A172 (cell line): ENCODE measurements around the gene PRKCA. TPM values are rescaled to one million over a fixed set of nuclear protein-coding genes. Genes with fewer than 3 reads are reported as not detected.

ENCODE experiments used
- DNase-seq: peaks from one replicate; pipeline ENCODE4 v3.0.0-alpha.2; 2015; ENCODE audit warnings: low spot score
- total RNA-seq: library from RNA; depleted of rRNA; stranded (reverse); fragments of >200 nt; shearing (Covaris generic); gene quantifications from 2 replicates; pipeline ENCODE4 v1.2.3, GENCODE V29; 2014

PRKCA gene
- total RNA-seq, 1 experiment from 2014 or later: 21.6 TPM

DNA sequence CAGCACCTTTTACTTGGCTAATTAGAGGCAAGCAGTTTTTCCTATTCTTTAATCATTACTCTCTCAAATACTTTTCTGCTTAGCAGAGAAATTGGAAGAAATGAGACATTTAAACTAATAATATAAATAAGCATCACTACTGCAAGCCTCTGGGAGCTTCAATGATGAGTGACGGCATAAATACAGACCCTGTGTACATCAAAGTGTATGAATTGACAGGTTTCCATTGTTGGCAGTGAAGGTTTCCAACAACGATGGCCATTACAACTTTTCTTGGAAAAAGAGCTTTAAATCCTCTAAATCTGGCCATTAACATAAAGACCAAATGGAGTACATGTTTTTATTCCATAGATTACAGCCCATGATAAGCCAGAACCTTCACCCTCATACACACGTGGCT is 493.1 kb downstream of the PRKCA start:
- DNase-seq: no peak

DNA sequence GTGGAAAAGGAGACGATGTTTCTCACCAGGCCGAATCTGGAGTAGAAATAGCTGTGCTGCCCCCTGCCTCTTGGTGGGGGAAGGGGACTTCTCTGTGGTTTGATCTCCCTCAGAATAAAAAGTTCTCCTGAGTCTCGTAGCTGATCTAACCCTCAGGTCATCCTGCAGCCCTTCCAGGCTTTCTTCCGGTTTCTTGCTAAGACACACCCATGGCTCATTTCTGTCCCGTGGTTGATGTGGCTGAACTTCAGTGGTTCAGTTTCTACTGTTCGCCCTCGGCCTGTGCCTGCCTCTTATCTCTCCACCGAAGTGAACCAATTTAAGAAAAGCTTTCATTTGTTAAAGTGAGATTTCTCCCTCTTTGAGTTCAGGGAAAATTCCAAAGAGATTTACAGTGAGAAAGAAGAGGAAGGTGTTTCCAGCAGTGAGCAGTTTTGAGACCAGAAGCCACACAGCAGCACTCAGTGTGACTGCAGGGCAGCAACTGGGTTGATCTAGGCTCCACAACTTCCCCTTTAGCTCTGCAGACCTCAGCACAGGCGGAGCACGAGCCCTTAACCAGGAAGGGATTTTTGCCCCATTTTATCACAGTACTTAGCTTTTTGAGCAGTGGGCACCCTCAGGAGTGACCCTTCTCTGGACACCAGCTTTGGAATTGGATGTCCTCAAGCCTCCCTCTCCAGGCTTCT is 497.6 kb downstream of the PRKCA start:
- DNase-seq: no peak

DNA sequence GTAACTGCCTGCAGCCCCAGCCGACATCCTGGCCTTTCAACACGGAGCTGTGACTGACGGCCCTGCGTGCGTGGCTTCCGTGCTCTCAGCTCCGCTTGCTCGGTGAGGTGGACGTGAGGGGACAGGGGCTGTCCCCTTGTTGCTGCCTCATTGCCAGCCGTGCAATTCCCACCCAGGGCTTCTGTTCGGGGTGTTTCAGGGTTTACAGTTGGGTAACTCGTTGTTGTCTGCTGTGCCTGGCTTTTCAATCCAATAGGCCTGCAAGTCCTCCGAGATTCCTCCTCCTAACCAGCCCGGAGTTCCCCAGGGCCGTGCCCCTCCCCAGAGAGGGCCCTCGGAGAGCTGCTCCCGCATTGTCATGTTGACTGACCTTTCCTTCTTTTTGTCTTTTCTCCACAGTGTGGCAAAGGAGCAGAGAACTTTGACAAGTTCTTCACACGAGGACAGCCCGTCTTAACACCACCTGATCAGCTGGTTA is 501.1 kb downstream of the PRKCA start:
- no peak for DNase-seq

DNA sequence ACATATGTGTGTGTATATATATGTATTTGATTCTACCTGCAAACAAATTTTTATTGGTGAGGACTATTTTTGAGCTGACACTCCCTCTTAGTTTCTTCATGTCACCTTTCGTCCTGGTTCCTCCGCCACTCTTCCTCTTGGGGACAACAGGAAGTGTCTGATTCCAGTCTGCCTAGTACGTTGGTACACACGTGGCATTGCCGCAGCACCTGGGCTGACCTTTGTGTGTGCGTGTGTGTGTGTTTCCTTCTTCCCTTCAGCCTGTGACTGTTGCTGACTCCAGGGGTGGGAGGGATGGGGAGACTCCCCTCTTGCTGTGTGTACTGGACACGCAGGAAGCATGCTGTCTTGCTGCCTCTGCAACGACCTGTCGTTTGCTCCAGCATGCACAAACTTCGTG is 503.2 kb downstream of the PRKCA start:
- no peak for DNase-seq

DNA sequence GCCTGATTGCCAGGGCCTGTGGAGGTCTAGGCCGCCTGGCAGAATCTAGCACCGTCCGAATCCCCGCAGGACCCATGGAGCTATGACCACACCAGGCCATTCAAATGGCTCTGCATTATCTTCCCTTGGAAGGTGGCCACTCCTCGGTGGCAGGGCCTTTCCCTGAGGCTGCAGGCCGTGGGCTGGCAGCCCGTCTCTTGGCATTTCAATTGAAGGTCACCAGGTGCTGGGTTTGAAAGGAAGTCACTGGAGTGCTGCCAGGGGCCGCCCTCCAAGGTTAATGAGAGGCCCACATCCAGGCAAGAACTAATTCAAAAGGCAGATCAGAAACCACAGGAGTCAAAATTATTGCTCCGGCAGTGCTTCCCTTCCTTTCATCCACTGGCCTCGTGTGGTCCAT is 504.8 kb downstream of the PRKCA start:
- no peak for DNase-seq

DNA sequence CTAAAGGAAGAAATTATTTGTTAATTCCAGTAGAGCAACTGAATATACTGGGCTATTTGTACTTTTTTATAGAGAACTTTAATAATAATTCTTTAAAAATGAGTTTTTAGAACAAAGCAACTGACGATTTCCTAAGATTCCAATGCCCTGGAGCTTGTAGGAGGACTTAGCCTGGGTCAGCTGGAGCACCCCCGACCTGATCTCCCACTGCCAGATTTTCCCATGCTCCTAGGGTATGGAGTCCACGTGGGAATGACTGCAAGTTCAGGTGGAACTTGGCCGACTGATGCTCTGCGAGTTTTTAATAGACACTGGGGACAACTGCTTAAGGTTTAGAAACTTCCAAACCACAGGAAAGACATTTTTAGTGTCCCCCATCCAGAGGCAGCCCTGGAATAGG is 507.0 kb downstream of the PRKCA start:
- no peak for DNase-seq

DNA sequence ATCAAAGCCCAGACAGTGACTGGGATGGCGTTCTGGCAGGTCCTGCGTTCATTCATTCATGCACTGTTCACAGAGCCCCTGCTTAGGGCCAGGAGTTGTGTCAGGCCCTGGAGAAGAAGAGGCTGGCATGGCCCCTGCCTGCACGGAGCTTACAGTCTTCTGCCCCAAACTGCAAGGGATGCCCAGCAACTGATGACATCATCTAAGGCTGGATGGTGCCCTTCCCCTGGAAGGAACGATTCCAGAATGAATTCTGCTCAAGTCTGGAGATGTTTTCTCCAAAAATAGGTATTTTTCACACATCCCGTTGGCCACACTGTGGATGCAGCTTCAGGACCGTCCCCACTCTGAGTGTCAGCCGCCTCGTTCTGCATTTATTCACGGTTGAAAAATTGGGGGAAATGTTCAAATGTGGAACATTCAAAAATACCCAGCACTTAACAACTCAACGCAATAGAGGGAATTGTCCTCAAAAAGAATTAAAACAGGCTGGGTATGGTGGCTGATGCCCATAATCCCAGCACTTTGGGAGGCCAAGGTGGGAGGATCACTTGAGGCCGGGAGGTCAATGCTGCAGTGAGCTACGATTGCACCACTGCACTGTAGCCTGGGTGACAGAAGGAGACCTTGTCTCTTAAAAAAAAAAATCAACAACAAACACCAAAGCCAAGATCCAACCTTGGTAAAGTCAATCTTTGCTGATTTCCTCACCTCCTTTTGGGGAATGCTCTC is 508.7 kb downstream of the PRKCA start:
- no peak for DNase-seq

DNA sequence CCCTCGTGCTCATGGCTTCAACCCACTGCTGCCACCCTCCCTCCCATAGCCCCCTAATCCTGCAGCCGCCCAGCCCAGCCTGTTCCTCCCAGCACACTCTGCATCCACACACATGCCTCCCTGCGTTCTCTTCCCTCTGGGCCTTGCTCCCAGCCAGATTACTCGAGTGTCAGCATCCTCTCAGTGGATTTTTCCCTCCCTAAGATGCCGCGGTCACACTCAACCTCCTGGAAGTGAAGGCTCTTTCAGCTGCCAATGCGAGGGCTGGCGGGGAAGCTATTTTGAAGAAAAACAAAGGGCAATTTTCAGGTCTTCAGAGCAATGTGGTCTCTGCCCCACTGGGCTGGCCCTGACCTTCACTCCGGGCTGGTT is 509.3 kb downstream of the PRKCA start:
- no peak for DNase-seq

DNA sequence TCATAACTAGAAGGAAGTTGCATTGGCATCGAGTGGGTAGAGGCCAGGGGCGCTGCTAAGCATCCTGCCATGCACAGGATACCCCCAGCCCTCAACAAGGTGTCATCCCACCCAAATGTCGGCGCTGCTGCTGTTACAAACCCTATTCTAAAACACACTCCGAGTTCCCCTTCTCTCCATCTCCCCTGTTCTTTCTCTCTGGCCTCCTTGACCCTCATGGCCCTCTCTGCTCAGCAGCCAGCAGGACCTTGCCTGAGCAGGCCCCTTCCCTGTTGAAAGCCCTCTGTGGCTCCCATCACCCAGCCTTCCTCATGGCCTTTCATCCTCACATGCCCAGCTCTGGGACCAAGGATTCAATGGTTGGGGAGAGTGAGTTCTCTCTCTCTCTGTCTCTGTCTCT is 510.2 kb downstream of the PRKCA start:
- DNase-seq: no peak

DNA sequence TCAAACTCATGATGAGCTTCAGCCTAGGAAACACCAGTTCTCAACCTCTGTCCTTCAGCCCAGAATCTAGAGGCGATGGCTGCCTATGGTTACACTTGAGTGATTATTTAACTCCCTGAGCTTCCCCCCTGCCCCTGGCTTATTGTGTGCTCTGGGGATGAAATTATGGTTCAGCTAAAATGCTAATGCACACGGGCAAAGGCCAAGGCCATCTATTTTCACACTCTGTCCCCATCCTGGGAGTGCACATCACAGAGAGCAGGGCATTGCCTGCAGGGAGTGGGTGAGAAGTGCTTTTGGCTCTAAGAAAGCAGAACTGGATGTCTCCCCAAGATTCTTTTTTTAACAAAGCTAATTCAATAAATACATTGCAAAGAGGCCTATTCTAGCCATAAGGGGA is 510.9 kb downstream of the PRKCA start:
- DNase-seq: no peak

DNA sequence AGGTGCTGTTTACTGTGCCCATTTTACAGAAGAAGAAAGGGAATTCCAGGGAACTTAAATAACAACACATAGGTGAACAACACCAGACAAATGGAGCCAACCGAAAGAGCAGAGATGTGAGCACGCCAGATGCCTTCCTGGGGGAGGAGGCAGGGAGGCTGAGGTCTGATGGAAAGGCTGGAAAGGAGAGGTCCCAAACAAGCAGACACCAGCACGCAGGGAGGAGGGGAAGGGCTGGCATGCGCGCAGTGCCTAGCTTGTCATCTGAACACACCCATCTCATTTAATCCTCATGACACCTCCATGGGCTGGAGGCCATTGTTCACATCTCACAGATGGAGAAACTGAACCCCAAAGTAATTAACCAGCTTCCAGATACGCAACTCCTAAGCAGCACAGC is 511.6 kb downstream of the PRKCA start:
- DNase-seq: no peak

DNA sequence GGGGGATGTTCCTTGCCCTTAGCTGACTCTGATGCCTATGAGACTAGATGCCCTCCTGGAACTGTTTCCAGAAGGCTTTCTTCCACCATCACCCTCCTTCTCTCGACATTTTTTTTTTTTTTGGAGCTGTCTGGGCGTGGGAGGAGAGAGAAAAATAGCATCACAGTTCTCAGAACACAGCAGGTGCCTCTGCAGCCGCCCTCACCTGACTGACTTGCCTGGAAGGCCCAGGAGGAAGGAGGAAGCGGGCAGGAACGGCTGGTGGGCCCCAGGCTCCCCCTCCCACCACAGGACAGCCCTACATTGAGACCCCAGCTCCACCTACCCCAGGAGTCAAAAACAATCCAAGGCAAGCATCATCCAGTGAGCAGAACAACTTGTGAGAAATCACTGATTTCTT is 512.2 kb downstream of the PRKCA start:
- no peak for DNase-seq

DNA sequence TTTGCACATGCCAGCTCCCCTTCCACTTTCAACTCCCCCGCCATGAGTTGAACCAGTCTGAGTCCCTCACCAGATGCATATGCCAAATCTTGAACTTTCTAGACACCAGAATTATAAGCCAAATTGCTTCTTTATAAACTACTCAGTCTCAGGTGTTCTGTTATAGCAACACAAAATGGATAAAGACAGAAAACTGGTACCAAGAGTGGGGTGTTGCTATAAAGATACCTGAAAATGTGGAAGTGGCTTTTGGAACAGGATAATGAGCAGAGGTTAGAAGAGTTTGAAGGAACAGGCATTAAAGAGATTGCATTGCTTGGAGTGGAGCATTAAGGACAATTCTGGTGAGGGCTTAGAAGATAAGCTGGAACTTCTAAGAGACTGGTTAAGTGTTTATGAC is 515.3 kb downstream of the PRKCA start:
- DNase-seq: no peak

DNA sequence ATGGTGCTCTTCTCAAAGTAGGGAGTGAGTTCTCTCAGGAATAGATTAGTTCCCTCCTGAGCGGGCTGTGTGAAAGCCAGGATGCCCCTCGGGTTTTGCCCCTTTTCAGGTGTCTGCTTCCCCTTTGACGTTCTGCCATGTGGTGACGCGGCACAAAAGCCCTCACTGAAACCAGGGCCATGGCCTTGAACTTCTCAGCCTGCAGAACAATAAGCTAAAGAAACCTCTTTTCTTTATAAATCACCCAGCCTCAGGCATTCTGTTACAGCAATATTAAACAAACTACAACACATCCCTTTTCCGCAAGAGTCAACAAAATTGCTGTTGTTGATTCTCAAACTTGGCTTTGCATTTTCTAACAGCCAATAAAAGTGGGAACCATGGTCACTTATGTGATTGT is 517.1 kb downstream of the PRKCA start:
- DNase-seq: no peak

DNA sequence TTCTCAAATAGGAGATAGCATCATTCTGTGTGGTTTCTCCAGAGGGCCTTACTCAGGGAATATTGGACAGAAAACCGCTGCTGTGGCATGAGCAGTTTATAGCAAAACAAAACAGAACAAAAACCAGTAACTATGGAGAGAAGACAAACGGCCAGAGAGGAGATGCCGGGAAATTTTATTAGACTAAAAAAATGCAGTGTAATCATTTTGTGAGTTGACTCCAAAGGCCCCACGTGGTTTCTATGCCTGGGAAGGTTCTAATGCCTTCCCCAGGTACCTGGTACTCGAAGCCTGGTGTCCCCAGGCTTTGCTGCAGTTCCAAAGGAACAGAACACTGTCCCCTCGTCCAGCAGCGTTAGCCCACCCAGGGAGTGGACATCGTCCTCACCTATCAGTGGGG is 519.6 kb downstream of the PRKCA start:
- DNase-seq: no peak

DNA sequence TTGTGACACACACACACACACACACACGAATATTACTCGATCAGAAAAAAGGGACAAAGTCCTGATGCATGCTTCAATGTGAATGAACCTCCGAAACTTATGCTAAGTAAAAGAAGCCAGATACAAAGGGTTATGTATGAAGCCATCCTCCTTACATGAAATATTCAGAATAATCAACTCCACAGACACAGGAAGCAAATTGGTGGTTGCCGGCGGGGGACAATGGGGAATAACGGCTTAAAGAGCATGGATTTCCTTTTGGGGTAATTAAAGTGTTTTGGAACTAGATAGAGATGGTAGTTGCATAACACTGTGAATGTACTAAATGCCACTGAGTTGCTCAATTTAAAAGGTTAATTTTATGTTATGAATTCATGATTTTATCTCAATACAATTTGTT is 524.4 kb downstream of the PRKCA start:
- no peak for DNase-seq

DNA sequence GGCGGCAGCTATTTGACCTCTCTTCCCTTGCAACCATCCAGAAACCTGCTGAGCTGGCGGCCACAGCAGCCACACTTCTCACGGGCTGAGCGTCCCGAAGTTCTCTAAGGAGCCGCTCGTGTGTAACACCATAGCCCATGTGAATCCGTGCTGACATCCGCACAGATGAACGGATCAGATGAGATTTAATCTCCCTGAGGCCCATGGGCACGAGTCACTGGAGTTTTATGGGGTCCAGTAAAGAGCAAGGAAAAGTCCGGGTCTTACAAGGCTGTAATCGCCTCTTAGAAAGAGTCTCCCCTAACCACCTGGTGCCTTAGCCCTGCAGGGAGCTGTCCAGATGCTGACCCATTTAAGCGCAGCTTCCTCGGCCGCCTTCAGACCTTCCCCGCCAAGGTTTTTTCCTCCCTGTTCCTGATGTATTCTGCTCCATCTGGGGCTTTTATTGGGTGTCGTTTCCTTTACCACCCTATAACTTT is 527.0 kb downstream of the PRKCA start:
- peak; percentile 55 for DNase-seq

DNA sequence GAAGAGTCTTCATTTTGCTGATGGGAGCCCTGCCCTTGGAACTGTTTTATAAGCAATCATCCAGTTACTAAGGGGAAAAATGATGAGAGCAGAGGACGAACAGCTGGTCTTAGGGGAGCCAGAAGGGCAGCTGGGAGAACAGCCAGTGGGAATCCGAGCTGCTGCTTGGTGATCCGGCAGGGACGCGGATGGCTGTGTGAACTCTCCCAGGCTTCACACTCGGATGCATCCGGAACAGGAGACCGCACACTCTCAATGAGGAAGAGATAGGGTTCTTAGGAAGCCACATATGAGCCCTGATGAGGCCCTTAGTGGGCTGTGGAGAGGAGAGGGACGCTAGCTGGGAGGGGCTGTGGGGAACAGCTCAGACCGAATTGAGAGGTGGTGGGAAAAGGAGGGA is 527.5 kb downstream of the PRKCA start:
- no peak for DNase-seq

DNA sequence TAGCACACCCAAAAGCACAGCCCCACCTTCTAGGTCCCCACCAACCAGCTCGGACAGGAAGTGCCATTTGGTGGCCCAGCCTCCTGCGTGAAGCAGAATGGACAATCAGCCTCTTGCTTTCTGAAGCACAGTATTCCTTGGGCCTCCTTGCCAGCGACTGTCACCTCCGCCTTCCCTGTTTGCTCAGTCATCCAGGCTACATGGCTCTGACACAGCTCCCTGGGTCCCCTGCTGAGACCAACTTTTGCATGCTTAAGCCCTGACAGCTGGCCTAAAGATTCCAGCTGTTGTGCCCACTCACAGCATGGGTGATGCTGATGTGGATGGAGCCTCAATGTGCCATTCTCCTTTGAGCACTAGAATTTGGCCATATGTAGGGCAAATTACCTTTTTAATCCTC is 528.0 kb downstream of the PRKCA start:
- DNase-seq: no peak

DNA sequence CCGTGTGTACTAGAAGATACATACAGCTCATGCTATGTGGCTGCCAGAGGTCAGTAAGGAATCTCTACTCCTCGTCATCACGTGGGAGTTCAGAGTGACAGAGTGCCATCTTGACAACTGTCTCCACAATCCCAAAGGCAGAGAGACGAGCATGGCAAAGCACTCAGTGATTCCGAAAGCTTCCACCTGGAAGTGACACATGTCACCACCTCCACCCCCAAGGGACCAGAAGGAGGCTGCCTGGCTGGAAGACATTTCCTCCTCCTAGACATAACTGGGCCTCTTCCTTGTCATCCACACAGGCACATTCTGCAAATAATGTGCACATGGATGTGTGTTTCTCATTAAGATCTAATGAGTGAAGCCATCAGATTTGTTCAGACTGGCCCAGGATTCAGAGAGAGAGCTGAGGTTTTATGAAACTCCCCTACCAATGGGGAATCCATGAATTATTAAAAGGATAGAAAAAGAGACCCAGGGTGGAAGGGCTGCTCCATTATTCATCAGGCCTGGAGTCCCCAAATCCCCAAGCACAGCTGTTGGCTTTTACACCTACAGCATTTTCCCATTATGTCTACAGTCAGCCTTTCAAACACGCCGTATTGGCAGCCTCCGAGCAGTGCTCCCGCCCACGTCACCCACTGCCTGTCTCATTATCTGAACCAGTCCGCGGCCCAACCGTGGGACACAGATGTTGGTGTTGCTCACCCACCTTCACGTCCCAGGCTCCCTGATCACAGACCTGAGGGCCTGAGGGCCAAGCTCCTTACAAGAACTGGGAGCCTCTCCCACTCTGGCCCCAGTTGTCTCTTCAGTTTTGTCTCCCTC is 529.2 kb downstream of the PRKCA start:
- no peak for DNase-seq

DNA sequence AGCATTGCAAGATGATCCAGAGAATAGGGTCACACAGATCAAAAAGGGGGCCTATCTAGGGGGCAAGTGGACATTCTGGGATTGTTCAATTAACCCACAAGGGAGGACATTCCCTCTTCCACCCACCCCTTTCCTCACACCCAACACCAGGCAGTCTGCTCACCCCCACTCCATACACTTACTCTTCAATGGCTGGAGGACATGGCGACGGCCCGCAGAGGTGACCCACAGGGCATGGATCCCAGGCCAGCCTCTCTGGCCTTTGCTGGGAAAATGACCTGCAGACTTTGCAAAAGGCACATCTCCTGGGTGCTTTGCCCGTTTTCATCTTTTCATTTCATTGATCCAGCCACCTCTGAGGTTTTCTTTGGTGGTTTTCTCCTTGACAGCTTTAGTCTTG is 530.8 kb downstream of the PRKCA start:
- DNase-seq: no peak

DNA sequence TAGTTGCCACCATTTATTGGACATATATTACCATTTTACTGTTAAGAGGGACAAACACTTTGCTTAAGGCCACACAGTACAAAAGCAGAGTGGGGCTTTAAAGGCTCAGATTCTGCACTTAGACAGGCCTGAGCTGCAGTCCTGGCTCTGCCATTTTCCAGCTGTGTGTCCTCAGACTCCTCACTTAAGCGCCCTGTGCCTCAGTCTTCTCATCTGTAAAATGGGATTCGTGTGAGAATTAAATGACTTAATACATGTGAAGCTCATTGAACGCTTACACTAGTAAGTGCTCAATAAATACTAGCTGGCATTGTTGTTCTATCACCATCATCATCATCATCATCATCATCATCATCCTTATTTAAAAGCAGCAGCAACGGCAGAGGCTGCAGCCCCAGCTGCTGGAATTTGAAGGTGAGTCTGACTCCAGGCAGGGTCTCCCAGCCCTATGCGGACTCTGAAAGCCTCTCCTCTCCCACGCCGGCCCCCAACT is 532.1 kb downstream of the PRKCA start:
- DNase-seq: no peak
